DMS114 treated with DMSO at 0.1 percent for 48 hours (cell line): ENCODE results near the gene GSDME.

Source experiments
- DNase-seq: peaks from one replicate; lab custom pipeline; 2025; ENCODE audit not compliant: unreplicated experiment; lab: John Stamatoyannopoulos, UW

GSDME gene

GRCh38 chr7:24724451-24725190, 32.6 kb downstream of the GSDME start:
- no peak for DNase-seq

GRCh38 chr7:24723178-24723530, 34.1 kb downstream of the GSDME start:
- DNase-seq = no peak

GRCh38 chr7:24722386-24723177, 34.7 kb downstream of the GSDME start:
- DNase-seq = no peak

- DNase-seq = no peak
Measured at GRCh38 chr7:24721481-24722001, 35.7 kb downstream of the GSDME start.

GRCh38 chr7:24720283-24720682, 37.0 kb downstream of the GSDME start:
- no peak for DNase-seq

- DNase-seq = no peak
Measured at GRCh38 chr7:24718977-24719491, 38.2 kb downstream of the GSDME start.

- DNase-seq = no peak
Measured at GRCh38 chr7:24718431-24718831, 38.8 kb downstream of the GSDME start.

- no peak for DNase-seq
Measured at GRCh38 chr7:24717694-24718320, 39.5 kb downstream of the GSDME start.

- DNase-seq = no peak
Measured at GRCh38 chr7:24717247-24717622, 40.0 kb downstream of the GSDME start.

- no peak for DNase-seq
Measured at GRCh38 chr7:24716480-24717246, 40.6 kb downstream of the GSDME start.

GRCh38 chr7:24715661-24716479, 41.4 kb downstream of the GSDME start:
- DNase-seq = no peak

GRCh38 chr7:24715171-24715570, 42.1 kb downstream of the GSDME start:
- no peak for DNase-seq

GRCh38 chr7:24714676-24715010, 42.6 kb downstream of the GSDME start:
- no peak for DNase-seq

- DNase-seq = no peak
Measured at GRCh38 chr7:24713850-24714675, 43.2 kb downstream of the GSDME start.

- DNase-seq = no peak
Measured at GRCh38 chr7:24713039-24713793, 44.0 kb downstream of the GSDME start.

- DNase-seq = no peak
Measured at GRCh38 chr7:24709585-24710360, 47.5 kb downstream of the GSDME start.

GRCh38 chr7:24709051-24709450, 48.2 kb downstream of the GSDME start:
- DNase-seq = no peak
